ENCODE data around the gene MALAT1. TPM values are rescaled to one million over a fixed set of nuclear protein-coding genes. Genes with fewer than 3 reads are reported as not detected.

MALAT1 gene
- total RNA-seq, 4 donors from 2014 or later, result 17,948 to 48,028 (median 23,406) TPM

- peaks cover 6 to 15% (median 13%) of the 10 kb centered on the region in 4 donors for H3K4me1 ChIP-seq
These were observed 31.3 kb downstream of the MALAT1 start for GRCh38 chr11:65530157-65530496.

GRCh38 chr11:65532388-65533064 lies 33.7 kb downstream of the MALAT1 start:
- no peak for DNase-seq
- Histone ChIP-seq H3K36me3 (peaks cover 0 to 23% (median 11%) of the 10 kb centered on the region in 4 donors), H3K9me3 (no peaks in the 10 kb centered on the region), H3K27me3 (no peaks in the 10 kb centered on the region), H3K4me1 (no peaks in the 10 kb centered on the region), H3K4me3 (no peak overlapping the region), H3K27ac (no peak overlapping the region)
- WGBS, 2 donors (ENCODE audit: low coverage in 1 of 2), result 93% methylated on average over 14 of the region's 15 CpGs; no CpG with 5 or more reads in 1 of the 2 donors
- TF ChIP-seq EP300 (IDR thresholded peaks at IDR 0.05; ENCODE audit: low read depth), result no peak
- TF ChIP-seq CTCF (IDR thresholded peaks at IDR 0.05), result no peak
- TF ChIP-seq POLR2AphosphoS5 (IDR thresholded peaks at IDR 0.05), result no peak
- TF ChIP-seq POLR2A (IDR thresholded peaks at IDR 0.05), result no peak
- intact Hi-C loops (cut with DNase I; ENCODE audit: low total_unique reads), result no loop called here
- in situ Hi-C loops (cut with MboI; ENCODE audit: low pct_ligation_motif_present in 1 of 4, low pct_unique_long_range_greater_than_20kb in 1 of 4, low sequenced_read_pairs in 3 of 4), result no loop called here

More at GRCh38 chr11:65530157-65530496, 31.3 kb downstream of the MALAT1 start:
- Histone ChIP-seq H3K9me3 (no peaks in the 10 kb centered on the region), H3K27me3 (no peaks in the 10 kb centered on the region), H3K36me3 (peaks cover 0 to 23% (median 11%) of the 10 kb centered on the region in 4 donors), H3K4me3 (no peak overlapping the region), H3K27ac (no peak overlapping the region)
- TF ChIP-seq POLR2A (IDR thresholded peaks at IDR 0.05) (no peak), POLR2AphosphoS5 (IDR thresholded peaks at IDR 0.05) (no peak), CTCF (IDR thresholded peaks at IDR 0.05) (no peak), EP300 (IDR thresholded peaks at IDR 0.05; ENCODE audit: low read depth) (no peak)
- WGBS, 2 donors (ENCODE audit: low coverage in 1 of 2), result 81% methylated on average over 5 of the region's 5 CpGs; no CpG with 5 or more reads in 1 of the 2 donors
- no peak for DNase-seq
- intact Hi-C loops (cut with DNase I; ENCODE audit: low total_unique reads), result no loop called here
- in situ Hi-C loops (cut with MboI; ENCODE audit: low pct_ligation_motif_present in 1 of 4, low pct_unique_long_range_greater_than_20kb in 1 of 4, low sequenced_read_pairs in 3 of 4), result no loop called here

GRCh38 chr11:65535102-65535501 lies 36.3 kb downstream of the MALAT1 start:
- 88% methylated on average over 9 of the region's 9 CpGs; no CpG with 5 or more reads in 1 of the 2 donors for WGBS, 2 donors (ENCODE audit: low coverage in 1 of 2)
- TF ChIP-seq CTCF (IDR thresholded peaks at IDR 0.05) (no peak), EP300 (IDR thresholded peaks at IDR 0.05; ENCODE audit: low read depth) (no peak), POLR2AphosphoS5 (IDR thresholded peaks at IDR 0.05) (no peak), POLR2A (IDR thresholded peaks at IDR 0.05) (no peak)
- no peaks in the 10 kb centered on the region for H3K9me3 ChIP-seq

GRCh38 chr11:65536412-65537295 lies 37.8 kb downstream of the MALAT1 start:
- in situ Hi-C loops (cut with MboI; ENCODE audit: low pct_ligation_motif_present in 1 of 4, low pct_unique_long_range_greater_than_20kb in 1 of 4, low sequenced_read_pairs in 3 of 4), result no loop called here
- DNase-seq, result no peak
- H3K27me3 ChIP-seq, result no peaks in the 10 kb centered on the region

More at GRCh38 chr11:65535102-65535501, 36.3 kb downstream of the MALAT1 start:
- Histone ChIP-seq H3K4me3 (no peak overlapping the region), H3K4me1 (peaks cover 5 to 8% (median 7%) of the 10 kb centered on the region in 4 donors), H3K27ac (no peak overlapping the region), H3K27me3 (no peaks in the 10 kb centered on the region), H3K36me3 (peaks cover 0 to 35% (median 11%) of the 10 kb centered on the region in 4 donors)
- intact Hi-C loops (cut with DNase I; ENCODE audit: low total_unique reads), result loop anchor here (5.0 kb wide), 1 partner anchor 853 kb away; no protein-coding TSS in a partner anchor
- in situ Hi-C loops (cut with MboI; ENCODE audit: low pct_ligation_motif_present in 1 of 4, low pct_unique_long_range_greater_than_20kb in 1 of 4, low sequenced_read_pairs in 3 of 4), result no loop called here
- no peak for DNase-seq

More at GRCh38 chr11:65536412-65537295, 37.8 kb downstream of the MALAT1 start:
- TF ChIP-seq POLR2A (IDR thresholded peaks at IDR 0.05) (no peak), EP300 (IDR thresholded peaks at IDR 0.05; ENCODE audit: low read depth) (no peak), CTCF (IDR thresholded peaks at IDR 0.05) (no peak), POLR2AphosphoS5 (IDR thresholded peaks at IDR 0.05) (no peak)
- 80% methylated on average over 12 of the region's 12 CpGs; no CpG with 5 or more reads in 1 of the 2 donors for WGBS, 2 donors (ENCODE audit: low coverage in 1 of 2)
- Histone ChIP-seq H3K4me3 (no peak overlapping the region), H3K36me3 (peaks cover 0 to 26% (median 7%) of the 10 kb centered on the region in 4 donors), H3K27ac (no peak overlapping the region), H3K9me3 (no peaks in the 10 kb centered on the region), H3K4me1 (peaks cover 12 to 16% (median 14%) of the 10 kb centered on the region in 4 donors)
- intact Hi-C loops (cut with DNase I; ENCODE audit: low total_unique reads), result loop anchor here (5.0 kb wide), 1 partner anchor 854 kb away; no protein-coding TSS in a partner anchor
